Sigmoid colon (tissue), 3 donors: Measurements from ENCODE around the gene TEC.

Source experiments
- POLR2A ChIP-seq, 2 donors: fragments of 450-650 bp; IDR thresholded peaks; one replicate each; pipeline ENCODE4 v1.6.1; 2016; ENCODE audit warnings: antibody characterized with exemption in 2 of 2, mild to moderate bottlenecking in 2 of 2, moderate library complexity in 2 of 2
- TF ChIP-seq, protein P1 (sequence below), 4 experiments: fragments of 450-650 bp in 3 of 4; fragments of 200-600 bp in 1 of 4; IDR thresholded peaks; one replicate each; pipeline ENCODE4 v1.5.1; 2016 to 2019; ENCODE audit warnings: antibody characterized with exemption in 4 of 4, mild to moderate bottlenecking in 3 of 4, moderate library complexity in 2 of 4

DNA sequence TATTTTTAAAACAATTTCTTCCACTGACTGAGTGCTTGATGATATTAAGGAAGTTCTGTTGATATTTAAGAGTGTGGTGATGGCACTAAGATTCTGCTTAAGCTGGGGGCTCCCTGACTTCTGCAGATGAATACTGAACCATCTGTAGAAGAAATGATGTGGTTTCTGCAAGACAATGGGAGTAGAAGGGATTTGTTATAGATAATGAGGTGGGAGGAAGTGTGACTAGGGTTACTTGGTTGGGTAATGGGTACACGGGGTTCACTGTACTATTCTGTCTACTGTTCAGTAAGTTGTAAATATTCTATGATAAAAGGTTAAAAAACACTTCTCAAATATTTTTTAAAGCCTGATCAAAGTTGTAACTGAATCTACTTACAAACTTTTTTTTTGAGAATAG lies 74.7 kb downstream of the TEC start:
- TF ChIP-seq, protein P1, sequence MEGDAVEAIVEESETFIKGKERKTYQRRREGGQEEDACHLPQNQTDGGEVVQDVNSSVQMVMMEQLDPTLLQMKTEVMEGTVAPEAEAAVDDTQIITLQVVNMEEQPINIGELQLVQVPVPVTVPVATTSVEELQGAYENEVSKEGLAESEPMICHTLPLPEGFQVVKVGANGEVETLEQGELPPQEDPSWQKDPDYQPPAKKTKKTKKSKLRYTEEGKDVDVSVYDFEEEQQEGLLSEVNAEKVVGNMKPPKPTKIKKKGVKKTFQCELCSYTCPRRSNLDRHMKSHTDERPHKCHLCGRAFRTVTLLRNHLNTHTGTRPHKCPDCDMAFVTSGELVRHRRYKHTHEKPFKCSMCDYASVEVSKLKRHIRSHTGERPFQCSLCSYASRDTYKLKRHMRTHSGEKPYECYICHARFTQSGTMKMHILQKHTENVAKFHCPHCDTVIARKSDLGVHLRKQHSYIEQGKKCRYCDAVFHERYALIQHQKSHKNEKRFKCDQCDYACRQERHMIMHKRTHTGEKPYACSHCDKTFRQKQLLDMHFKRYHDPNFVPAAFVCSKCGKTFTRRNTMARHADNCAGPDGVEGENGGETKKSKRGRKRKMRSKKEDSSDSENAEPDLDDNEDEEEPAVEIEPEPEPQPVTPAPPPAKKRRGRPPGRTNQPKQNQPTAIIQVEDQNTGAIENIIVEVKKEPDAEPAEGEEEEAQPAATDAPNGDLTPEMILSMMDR (IDR thresholded peaks at IDR 0.05) = no peak
- no peak for TF ChIP-seq POLR2A (IDR thresholded peaks at IDR 0.05)
